SJCRH30 (cell line): ENCODE measurements around the gene MYO9A. TPM values are rescaled to one million over a fixed set of nuclear protein-coding genes. Genes with fewer than 3 reads are reported as not detected.

Experiments
- DNase-seq, 2 experiments: peaks; one replicate each; pipeline ENCODE4 v3.0.0-alpha.2; 2015 to 2020
- H3K27ac ChIP-seq: fragments of 250-450 bp; sonication (Bioruptor Pico); 2 replicates; pipeline ENCODE4 v1.5.1; 2020; ENCODE audit warnings: mild to moderate bottlenecking, moderate library complexity
- H3K27me3 ChIP-seq: fragments of 250-450 bp; sonication (Bioruptor Pico); 2 replicates; pipeline ENCODE4 v1.5.1; 2020; ENCODE audit warnings: mild to moderate bottlenecking, moderate library complexity
- H3K36me3 ChIP-seq: fragments of 250-450 bp; sonication (Bioruptor Pico); 2 replicates; pipeline ENCODE4 v1.5.1; 2020; ENCODE audit warnings: mild to moderate bottlenecking, moderate library complexity
- H3K4me1 ChIP-seq: fragments of 250-450 bp; sonication (Bioruptor Pico); 2 replicates; pipeline ENCODE4 v1.5.1; 2020; ENCODE audit warnings: mild to moderate bottlenecking, moderate library complexity
- H3K4me3 ChIP-seq: fragments of 250-450 bp; sonication (Bioruptor Pico); 2 replicates; pipeline ENCODE4 v1.5.1; 2020; ENCODE audit warnings: mild to moderate bottlenecking, moderate library complexity
- H3K9me3 ChIP-seq: fragments of 250-450 bp; sonication (Bioruptor Pico); replicated peaks from 2 replicates; pipeline ENCODE4 v1.5.1; 2020; ENCODE audit warnings: mild to moderate bottlenecking, moderate library complexity
- total RNA-seq: library from RNA; depleted of rRNA; stranded (reverse); fragments of >200 nt; shearing (Covaris generic); gene quantifications from 2 replicates; pipeline ENCODE4 v1.2.3, GENCODE V29; 2014; rRNA removed

The MYO9A gene, protein sequence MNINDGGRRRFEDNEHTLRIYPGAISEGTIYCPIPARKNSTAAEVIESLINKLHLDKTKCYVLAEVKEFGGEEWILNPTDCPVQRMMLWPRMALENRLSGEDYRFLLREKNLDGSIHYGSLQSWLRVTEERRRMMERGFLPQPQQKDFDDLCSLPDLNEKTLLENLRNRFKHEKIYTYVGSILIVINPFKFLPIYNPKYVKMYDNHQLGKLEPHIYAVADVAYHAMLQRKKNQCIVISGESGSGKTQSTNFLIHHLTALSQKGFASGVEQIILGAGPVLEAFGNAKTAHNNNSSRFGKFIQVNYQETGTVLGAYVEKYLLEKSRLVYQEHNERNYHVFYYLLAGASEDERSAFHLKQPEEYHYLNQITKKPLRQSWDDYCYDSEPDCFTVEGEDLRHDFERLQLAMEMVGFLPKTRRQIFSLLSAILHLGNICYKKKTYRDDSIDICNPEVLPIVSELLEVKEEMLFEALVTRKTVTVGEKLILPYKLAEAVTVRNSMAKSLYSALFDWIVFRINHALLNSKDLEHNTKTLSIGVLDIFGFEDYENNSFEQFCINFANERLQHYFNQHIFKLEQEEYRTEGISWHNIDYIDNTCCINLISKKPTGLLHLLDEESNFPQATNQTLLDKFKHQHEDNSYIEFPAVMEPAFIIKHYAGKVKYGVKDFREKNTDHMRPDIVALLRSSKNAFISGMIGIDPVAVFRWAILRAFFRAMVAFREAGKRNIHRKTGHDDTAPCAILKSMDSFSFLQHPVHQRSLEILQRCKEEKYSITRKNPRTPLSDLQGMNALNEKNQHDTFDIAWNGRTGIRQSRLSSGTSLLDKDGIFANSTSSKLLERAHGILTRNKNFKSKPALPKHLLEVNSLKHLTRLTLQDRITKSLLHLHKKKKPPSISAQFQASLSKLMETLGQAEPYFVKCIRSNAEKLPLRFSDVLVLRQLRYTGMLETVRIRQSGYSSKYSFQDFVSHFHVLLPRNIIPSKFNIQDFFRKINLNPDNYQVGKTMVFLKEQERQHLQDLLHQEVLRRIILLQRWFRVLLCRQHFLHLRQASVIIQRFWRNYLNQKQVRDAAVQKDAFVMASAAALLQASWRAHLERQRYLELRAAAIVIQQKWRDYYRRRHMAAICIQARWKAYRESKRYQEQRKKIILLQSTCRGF (N-terminal part only)
- total RNA-seq: 34.4 and 37.2 TPM in 2 replicates

DNA sequence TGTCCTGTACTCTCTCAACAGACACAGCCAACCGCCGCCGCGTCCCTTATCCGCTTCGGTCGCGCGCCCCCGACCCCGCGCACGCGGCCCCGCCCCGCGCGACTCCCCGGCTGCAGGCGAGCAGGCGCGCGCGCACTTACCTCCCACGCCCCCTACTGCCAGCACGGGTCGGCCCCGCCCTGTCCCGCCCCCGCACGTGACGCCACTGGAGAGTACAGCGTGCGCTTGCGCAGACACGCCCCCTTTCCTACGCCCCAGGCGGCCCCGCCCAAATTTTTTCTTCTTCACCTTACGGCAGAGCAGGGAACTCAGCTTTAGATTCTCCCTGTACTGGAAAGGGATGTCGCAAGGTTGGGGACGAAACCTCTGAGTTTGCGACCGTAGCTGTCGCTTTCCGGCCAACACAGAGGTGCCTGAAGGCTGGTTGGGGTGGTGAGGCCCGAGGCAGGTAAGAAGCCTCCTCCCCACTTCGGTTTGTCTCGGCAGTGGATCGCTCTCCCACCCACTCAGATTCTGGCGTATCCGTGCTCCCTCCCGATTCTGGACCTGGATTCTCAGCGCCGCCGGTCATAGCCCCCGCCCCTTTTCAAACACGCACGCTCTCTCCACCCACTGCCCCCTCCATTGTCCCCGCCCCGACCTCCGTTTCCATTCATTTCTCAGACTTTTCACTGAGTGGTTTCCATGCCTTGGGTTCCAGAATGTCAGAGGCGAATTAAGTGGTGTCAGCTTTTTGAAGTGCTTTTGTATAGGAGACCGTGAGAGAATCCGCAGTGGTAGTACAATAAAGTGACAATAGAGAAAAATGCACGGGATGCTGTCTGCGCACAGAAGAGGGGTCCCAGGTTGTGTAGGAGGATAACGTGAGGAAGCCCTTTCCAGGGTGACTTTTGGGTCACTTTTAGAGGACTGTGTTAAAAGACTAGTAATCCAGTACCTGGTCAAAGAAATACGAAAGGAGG lies at the start of gene MYO9A, which contains the start of gene SENP8:
Gene MYO9A, minus strand, starts transcription at position 134 of the 962 bp plus-strand sequence. CDS start 71,587 bp downstream, outside the sequence.
Gene SENP8, plus strand, starts transcription at position 387 of the 962 bp plus-strand sequence. CDS start 21,221 bp downstream, outside the sequence.
- Histone ChIP-seq H3K4me1 (peaks cover 6% of the 10 kb centered on the region; the same call in 1 of the 2 replicates), H3K27me3 (no peaks in the 10 kb centered on the region), H3K27ac (peak within 1 kb of the TSS; percentile 83), H3K4me3 (peak within 1 kb of the TSS; percentile 87), H3K9me3 (no peaks in the 10 kb centered on the region), H3K36me3 (no peaks in the 10 kb centered on the region)
- peak; percentile 98 for DNase-seq

DNA sequence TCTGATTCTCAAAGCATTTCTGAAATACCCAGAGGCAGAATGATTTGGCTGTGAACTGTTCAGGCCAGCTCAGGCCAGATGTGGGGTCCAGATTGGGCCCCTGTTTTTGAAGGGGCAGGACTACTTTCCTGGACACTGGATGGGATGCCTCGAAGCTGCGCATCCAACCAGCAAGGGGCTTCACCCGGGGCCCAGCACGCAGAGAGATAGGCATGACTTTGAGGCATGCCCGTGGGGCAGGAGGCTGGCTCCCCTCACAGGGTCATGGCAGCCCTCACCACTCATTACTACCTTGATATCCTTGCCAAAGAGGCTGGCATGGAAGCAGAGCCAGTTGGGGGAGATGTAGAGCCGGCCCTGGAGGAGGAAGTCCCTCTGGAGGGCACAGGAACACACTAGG lies 49.5 kb upstream of the MYO9A start:
- Histone ChIP-seq H3K9me3 (no peaks in the 10 kb centered on the region), H3K4me3 (no peak overlapping the region), H3K36me3 (no peaks in the 10 kb centered on the region), H3K27me3 (no peaks in the 10 kb centered on the region), H3K4me1 (peaks cover 2% of the 10 kb centered on the region; the same call in 1 of the 2 replicates), H3K27ac (no peak overlapping the region)
- no peak for DNase-seq

DNA sequence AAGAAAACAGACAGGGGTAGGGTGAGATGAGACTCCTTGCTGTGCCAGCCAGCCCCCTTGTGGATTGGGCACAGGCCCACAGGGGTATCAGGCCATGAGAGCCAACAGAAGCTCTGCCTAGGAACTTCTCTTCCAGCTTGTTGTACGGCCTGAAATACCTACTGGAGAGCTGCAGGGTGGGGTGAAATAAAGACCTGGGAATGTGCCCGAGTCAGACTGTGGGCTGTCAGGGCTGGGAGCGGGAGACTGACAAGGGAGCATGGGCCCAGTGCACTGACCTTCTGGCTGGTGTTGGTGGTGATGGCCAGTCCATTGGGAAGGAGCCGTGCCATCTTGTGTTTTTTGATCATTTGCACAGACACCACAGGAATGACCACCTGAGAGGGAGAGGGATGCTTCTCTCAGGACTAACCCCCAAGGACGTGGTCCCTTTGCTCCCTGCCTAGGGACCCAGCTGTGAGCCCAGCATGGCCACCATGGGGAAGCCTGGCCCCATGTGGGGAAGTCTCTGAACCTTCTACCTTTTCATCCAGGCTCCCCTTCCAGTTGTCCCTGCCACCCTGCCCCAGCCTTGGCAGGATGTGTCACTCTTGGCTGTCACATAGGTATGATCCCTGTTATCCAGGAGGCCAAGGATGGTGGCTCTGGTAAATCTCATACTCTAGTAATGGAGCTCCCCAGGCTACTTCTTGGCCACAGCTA lies 48.9 kb upstream of the MYO9A start:
- Histone ChIP-seq H3K36me3 (no peaks in the 10 kb centered on the region), H3K4me1 (peaks cover 2% of the 10 kb centered on the region; the same call in 1 of the 2 replicates), H3K27ac (no peak overlapping the region), H3K9me3 (no peaks in the 10 kb centered on the region), H3K4me3 (no peak overlapping the region), H3K27me3 (no peaks in the 10 kb centered on the region)
- DNase-seq: no peak

DNA sequence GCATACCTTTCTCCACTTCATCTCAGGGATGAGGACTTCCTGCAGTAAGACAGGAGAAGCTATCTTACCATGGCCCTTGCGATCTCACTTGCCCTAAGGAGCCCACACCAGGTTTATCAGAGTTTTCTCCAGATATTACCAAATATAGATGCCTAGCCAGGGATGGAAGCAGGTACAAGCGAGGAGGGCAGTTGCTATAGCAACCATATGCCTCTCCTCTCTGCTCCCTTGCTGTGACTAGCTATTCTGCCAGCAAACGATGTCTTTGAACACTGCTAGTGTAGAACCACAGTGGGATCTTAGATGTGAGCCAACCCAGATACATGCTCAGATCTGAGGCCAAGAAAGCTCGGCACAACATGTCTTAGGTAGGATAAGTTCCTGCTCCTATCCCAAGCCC lies 45.8 kb upstream of the MYO9A start:
- Histone ChIP-seq H3K4me1 (peaks cover 11% of the 10 kb centered on the region), H3K27me3 (no peaks in the 10 kb centered on the region), H3K27ac (no peak overlapping the region), H3K36me3 (no peaks in the 10 kb centered on the region), H3K9me3 (no peaks in the 10 kb centered on the region), H3K4me3 (no peak overlapping the region)
- no peak for DNase-seq

DNA sequence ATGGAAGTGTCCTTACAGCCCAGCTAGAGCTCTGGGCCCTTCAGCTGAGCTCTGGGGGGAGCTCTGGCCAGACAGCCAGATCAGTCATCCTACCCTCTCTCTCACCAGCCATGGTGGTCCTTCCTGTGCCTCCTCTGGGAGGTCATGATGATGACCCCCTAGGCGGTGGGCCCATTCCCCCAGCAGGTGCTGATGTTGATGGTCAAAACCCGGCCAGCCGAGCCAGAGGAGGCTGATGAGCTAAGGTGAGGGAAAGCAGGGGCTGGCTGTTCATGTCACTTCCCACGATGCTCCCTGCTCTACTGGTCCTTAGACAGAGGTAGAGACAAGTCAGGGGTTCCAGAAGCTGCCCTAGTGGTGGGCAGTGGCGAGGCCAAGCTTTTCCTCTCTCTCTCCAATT lies 44.6 kb upstream of the MYO9A start:
- DNase-seq: no peak
- H3K9me3 ChIP-seq: no peaks in the 10 kb centered on the region
- H3K4me3 ChIP-seq: no peak overlapping the region
- H3K36me3 ChIP-seq: no peaks in the 10 kb centered on the region
- H3K27ac ChIP-seq: no peak overlapping the region
- peaks cover 9% of the 10 kb centered on the region for H3K4me1 ChIP-seq
- no peaks in the 10 kb centered on the region for H3K27me3 ChIP-seq

DNA sequence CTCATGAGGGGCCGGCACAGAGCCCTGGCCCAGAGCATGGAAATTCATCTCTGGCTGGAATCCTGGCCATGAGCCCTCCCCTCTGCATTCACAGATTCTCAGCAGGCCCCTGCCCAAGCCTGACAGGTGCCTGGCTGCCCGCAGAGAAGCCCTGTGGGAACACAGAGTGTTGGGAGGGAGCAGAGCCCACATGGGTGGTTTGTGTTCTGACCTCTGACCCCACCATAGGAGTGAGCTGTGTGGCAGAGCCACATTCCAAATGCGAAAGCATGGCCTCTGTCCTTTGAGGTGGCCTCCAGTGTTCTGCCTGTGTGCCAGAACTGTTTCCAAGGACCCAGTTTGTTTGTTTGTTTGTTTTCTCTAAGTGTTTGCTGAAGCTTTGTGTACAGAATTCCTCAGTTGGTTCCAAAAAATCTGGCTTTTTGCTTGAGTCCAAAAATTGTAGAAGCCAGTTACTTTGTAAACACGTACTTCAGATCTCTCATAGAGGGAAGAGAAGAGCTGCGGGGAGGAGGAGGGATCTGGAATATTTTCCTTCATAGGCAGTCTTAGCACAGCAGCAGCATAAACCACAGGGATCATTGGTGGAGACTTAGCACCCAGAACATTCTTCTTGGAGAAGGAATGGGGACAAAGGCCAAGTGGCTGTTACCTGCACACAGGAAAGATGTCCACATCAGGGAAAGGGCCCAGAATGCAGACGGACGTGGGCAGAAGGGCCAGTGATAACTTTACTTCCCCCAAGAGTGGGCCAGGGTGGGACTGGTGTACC lies 43.6 kb upstream of the MYO9A start:
- DNase-seq: peak; percentile 66 to 70
- H3K27me3 ChIP-seq: no peaks in the 10 kb centered on the region
- H3K9me3 ChIP-seq: no peaks in the 10 kb centered on the region
- H3K4me1 ChIP-seq: peaks cover 9% of the 10 kb centered on the region
- no peak overlapping the region for H3K4me3 ChIP-seq
- H3K27ac ChIP-seq: no peak overlapping the region
- H3K36me3 ChIP-seq: no peaks in the 10 kb centered on the region

DNA sequence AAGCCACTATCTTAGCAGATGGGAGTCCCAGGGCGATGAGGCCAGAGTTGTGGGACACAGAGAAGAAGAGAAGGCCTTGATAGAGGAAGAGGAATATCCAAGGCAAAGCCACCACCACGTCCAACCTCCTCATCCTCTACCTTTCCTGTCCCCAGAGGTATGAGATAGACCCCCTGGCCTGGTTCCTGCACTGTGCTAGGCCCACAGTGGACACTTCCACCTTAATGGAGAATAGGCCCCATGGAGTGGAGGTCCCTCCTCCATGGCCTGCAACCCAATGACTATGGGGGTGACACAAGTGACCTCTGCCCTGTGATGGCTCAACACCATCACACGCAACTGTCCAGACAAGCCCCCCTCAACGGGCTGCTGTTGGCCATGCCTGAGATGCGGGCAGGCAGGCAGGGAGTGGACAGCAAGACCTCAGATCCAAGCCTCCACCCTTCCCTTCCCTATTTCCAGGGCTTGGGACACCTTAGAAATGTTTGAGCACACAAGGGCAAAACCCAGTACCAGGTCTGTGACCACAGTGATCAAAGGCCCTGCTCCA lies 42.8 kb upstream of the MYO9A start:
- peaks cover 9% of the 10 kb centered on the region for H3K4me1 ChIP-seq
- H3K9me3 ChIP-seq: no peaks in the 10 kb centered on the region
- no peaks in the 10 kb centered on the region for H3K27me3 ChIP-seq
- H3K4me3 ChIP-seq: no peak overlapping the region
- no peak overlapping the region for H3K27ac ChIP-seq
- DNase-seq: no peak
- no peaks in the 10 kb centered on the region for H3K36me3 ChIP-seq

DNA sequence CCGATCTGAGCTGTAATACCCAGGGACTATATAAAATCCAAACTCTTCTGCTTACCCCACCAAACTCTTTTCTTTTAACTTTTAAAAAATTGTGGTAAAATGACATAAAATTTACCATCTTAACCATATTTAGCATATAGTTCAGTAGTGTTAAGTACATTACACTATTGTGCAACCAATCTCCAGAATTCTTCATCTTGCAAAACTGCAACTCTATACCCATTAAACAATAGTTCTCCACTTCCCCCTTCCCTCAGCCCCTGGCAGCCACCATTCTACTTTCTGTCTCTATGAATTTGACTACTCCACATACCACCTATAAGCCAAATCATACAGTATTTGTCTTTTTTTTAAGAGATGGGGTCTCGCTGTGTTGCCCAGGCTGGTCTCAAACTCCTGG lies 39.0 kb upstream of the MYO9A start:
- Histone ChIP-seq H3K4me1 (peaks cover 17% of the 10 kb centered on the region), H3K9me3 (no peaks in the 10 kb centered on the region), H3K27me3 (no peaks in the 10 kb centered on the region), H3K4me3 (no peak overlapping the region), H3K27ac (no peak overlapping the region), H3K36me3 (no peaks in the 10 kb centered on the region)
- no peak for DNase-seq

DNA sequence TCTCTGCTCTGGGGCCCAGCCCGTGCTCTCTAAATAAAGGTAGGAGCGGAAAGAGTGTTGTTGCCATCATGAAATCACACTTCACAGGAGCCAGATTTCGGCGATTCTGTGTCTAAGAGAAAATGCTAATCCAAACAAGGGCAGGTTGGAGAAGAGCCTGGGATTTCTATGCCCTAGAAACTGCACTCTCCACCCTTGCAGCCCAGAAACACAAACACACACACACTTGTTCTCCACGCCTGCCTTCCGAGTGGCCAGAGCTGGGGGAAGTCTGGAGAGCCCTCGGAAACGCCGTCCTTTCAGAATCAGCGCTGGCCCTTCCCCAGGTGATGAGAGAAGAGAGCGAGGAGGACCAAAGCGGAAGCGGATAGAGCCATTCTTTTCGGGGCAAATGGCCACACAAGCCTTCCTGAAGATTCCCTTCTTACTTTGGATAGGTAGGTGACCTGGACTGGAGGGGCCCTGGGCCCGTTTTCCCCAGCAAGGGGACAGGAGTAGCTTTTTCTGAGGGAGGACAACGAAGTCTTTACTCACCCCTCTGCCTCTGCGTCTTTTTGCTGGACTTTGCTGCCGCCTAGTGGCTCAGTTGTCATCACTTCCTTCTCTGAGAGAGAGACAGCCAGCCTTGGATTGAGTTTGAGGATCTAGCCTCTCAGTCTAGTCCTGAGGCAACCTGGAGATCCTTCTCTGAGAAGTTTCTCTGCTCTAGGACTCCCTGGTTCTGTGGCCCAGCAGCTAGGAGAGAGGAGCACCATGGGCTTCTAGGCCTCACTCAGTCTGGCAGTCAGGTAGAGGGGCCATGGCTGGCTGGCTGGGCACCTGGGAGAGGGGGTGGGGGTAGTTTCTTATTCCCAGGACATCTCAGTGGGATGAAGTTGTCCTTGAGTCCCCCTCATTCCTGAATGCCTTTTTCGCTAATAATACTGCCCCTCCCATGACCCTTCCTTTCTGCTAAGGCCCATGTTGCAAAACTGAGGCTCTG lies 38.0 kb upstream of the MYO9A start:
- no peaks in the 10 kb centered on the region for H3K9me3 ChIP-seq
- DNase-seq: peak; percentile 86 to 96
- H3K27ac ChIP-seq: peak overlapping the region; percentile 40

DNA sequence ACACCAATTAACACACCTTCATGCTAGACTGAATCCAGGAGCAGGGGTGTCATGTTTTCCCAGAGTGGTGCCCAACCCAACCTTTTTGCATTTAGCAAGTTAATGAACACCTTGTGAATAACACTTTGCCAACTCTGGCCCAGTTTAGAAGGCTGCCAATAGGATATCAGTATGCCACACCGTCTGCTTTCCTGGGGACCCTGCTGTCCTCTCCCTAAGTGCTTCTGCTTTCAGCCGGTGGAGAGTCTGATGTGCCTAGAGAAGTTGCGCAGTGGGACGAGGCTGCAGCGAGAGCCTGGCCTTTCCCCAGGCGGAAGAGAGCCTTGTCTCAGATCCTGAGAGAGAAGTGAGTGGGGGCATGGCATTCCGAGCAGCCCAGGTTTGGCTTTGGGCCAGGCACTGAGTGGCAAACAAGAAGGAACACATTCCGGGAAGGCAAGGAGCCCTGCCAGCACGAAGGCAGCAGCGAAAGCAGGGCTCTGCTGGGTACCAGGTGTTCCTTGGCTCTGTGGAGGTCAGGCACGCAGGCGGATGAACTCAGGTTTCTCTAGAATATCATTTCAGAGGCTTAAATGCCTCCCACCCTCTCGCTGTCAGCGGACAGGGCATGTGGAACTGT lies 37.2 kb upstream of the MYO9A start:
- peaks cover 8% of the 10 kb centered on the region for H3K4me1 ChIP-seq
- peak overlapping the region; percentile 58 for H3K4me3 ChIP-seq
- DNase-seq: peak; percentile 74 to 76
- H3K27ac ChIP-seq: peak overlapping the region; percentile 40
- H3K9me3 ChIP-seq: no peaks in the 10 kb centered on the region
- no peaks in the 10 kb centered on the region for H3K27me3 ChIP-seq
- H3K36me3 ChIP-seq: no peaks in the 10 kb centered on the region

More for the DNA sequence above, 38.0 kb upstream of the MYO9A start:
- Histone ChIP-seq H3K36me3 (no peaks in the 10 kb centered on the region), H3K4me3 (peak overlapping the region; percentile 58), H3K4me1 (peaks cover 11% of the 10 kb centered on the region), H3K27me3 (no peaks in the 10 kb centered on the region)

DNA sequence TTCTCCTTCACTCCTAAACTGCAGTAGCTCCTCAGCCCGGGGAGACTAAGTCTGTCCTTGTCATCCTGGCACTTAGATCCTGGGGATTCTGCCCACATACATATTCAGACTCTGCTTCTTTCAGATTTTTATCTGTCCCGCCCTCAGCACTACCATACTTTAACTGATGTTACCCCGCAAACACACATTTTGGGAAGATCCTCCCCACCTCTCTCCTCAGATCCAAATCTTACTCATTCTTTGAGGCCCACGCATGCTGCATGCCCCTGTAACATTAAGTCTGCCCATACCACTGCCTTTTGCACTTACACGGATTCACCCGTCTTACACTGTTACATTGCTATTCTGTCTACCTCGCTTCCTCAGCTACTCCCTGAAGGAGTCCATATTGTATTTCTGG lies 36.4 kb upstream of the MYO9A start:
- H3K27ac ChIP-seq: no peak overlapping the region
- H3K4me3 ChIP-seq: no peak overlapping the region
- H3K9me3 ChIP-seq: no peaks in the 10 kb centered on the region
- DNase-seq: no peak
- no peaks in the 10 kb centered on the region for H3K27me3 ChIP-seq
- peaks cover 8% of the 10 kb centered on the region for H3K4me1 ChIP-seq
- H3K36me3 ChIP-seq: no peaks in the 10 kb centered on the region
